Subcutaneous adipose tissue (tissue), 4 donors: Measurements from ENCODE around the gene MRM3. TPM values are rescaled to one million over a fixed set of nuclear protein-coding genes. Genes with fewer than 3 reads are reported as not detected.

Experiments used
- total RNA-seq, 4 donors: library from RNA; depleted of rRNA; stranded (reverse); fragments of >200 nt; gene quantifications; one replicate each; pipeline ENCODE4 v1.1.0, GENCODE V29; 2016
- TF ChIP-seq, protein P1 (sequence below): fragments of 450-650 bp; IDR thresholded peaks from one replicate; pipeline ENCODE4 v1.5.1; 2016; ENCODE audit warnings: low read depth, mild to moderate bottlenecking, control low read depth, antibody characterized with exemption, moderate library complexity

Gene MRM3
- total RNA-seq, 4 donors from 2014 or later, result 12.4 to 22.8 (median 15.5) TPM

DNA sequence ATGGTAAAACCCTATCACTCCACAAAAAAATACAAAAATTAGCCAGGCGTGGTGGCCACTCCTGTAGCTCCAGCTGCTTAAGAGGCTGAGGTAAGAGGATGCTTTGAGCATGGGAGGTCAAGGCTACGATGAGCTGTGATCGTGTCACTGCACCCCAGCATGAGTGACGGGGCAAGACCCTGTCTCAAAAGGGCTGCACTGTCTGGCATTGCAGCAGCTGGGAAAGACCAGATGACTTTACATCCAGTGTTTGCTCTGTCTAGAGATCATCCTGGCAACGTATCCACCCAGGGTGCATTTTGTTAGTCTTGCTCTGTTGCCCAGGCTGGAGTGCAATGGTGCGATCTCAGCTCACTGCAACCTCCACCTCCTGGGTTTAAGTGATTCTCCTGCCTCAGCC lies 52.0 kb downstream of the MRM3 start:
- TF ChIP-seq, protein P1, sequence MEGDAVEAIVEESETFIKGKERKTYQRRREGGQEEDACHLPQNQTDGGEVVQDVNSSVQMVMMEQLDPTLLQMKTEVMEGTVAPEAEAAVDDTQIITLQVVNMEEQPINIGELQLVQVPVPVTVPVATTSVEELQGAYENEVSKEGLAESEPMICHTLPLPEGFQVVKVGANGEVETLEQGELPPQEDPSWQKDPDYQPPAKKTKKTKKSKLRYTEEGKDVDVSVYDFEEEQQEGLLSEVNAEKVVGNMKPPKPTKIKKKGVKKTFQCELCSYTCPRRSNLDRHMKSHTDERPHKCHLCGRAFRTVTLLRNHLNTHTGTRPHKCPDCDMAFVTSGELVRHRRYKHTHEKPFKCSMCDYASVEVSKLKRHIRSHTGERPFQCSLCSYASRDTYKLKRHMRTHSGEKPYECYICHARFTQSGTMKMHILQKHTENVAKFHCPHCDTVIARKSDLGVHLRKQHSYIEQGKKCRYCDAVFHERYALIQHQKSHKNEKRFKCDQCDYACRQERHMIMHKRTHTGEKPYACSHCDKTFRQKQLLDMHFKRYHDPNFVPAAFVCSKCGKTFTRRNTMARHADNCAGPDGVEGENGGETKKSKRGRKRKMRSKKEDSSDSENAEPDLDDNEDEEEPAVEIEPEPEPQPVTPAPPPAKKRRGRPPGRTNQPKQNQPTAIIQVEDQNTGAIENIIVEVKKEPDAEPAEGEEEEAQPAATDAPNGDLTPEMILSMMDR, result no peak

GRCh38 chr17:835263-835662 lies 53.1 kb downstream of the MRM3 start:
- TF ChIP-seq, protein P1, result no peak

- TF ChIP-seq, protein P1, result no peak
Observed at GRCh38 chr17:836151-836550, 54.0 kb downstream of the MRM3 start.

GRCh38 chr17:838486-838885 lies 56.3 kb downstream of the MRM3 start:
- TF ChIP-seq, protein P1, result no peak

DNA sequence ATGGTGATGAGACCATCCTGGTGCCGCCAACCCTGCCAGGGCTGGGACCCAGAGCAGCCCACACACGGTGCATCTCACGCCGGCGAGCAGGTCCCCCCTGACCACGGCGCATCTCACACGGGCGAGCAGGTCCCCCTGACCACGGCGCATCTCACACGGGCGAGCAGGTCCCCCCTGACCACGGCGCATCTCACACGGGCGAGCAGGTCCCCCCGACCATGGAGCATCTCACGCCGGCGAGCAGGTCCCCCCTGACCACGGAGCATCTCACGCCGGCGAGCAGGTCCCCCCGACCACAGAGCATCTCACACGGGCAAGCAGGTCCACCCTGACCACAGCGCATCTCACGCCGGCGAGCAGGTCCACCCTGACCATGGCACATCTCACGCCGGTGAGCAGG lies 59.2 kb downstream of the MRM3 start:
- TF ChIP-seq, protein P1, result no peak

Other genes with a start within 250 kb of the MRM3 start
- 10 to 100 TPM; 30.4 to 60.1 (median 31.9) TPM for gene VPS53, start 67.5 kb upstream of the MRM3 start, total RNA-seq
- gene TLCD3A, start 49.8 kb upstream of the MRM3 start, total RNA-seq, result 1 to 10 TPM; 2.2 to 4.4 (median 2.9) TPM
- gene GEMIN4, start 30.1 kb upstream of the MRM3 start, total RNA-seq, result 10 to 100 TPM; 11.1 to 25.1 (median 14.7) TPM
- gene GLOD4, start 73 bp upstream of the MRM3 start, total RNA-seq, result 10 to 100 TPM; 32.9 to 45.0 (median 41.4) TPM
- gene NXN, start 197.4 kb downstream of the MRM3 start, total RNA-seq, result 10 to 100 TPM in 1 of 4 donors, 1 to 10 TPM in 3; 2.9 to 24.3 (median 7.4) TPM
- gene TIMM22, start 214.8 kb downstream of the MRM3 start, total RNA-seq, result 10 to 100 TPM in 2 of 4 donors, 1 to 10 TPM in 2; 9.9 to 11.7 (median 10.3) TPM